Kidney (tissue), 14 donors: ENCODE results near the gene ATG3. TPM values are rescaled to one million over a fixed set of nuclear protein-coding genes. Genes with fewer than 3 reads are reported as not detected.

Experiments
- DNase-seq, 5 donors: peaks; one replicate each; pipeline ENCODE4 v3.0.0-alpha.2; 2013 to 2020
- FAIRE-seq: peaks from 2 replicates; lab custom pipeline; 2012; peaks lifted over from hg19 to GRCh38; lab: Jason Lieb, UNC
- H3K27ac ChIP-seq, 2 donors: one replicate each; pipeline ENCODE4 v1.7.0; 2013; ENCODE audit warnings: low read depth in 2 of 2, low read length in 2 of 2, inconsistent platforms in 1 of 2
- H3K27me3 ChIP-seq: one replicate; pipeline ENCODE4 v1.7.1; 2013; ENCODE audit warnings: low read length, inconsistent platforms; ENCODE audit not compliant: control insufficient read depth, insufficient read depth
- H3K36me3 ChIP-seq, 3 donors: one replicate each; pipeline versions ENCODE4 v1.7.0 to v1.7.1; 2013; ENCODE audit warnings: low read length in 3 of 3, control low read depth in 1 of 3, inconsistent platforms in 1 of 3; ENCODE audit not compliant: insufficient read depth in 3 of 3, control insufficient read depth in 2 of 3
- H3K4me1 ChIP-seq, 3 donors: one replicate each; pipeline versions ENCODE4 v1.7.0 to v1.7.1; 2013; ENCODE audit warnings: low read length in 3 of 3, inconsistent platforms in 1 of 3, low read depth in 1 of 3; ENCODE audit not compliant: control insufficient read depth in 2 of 3, insufficient read depth in 2 of 3
- H3K4me3 ChIP-seq, 3 donors: one replicate each; pipeline versions ENCODE4 v1.7.0 to v1.8.1; 2013; ENCODE audit warnings: low read length in 3 of 3, control low read depth in 1 of 3, inconsistent platforms in 1 of 3
- H3K9ac ChIP-seq, 3 donors: one replicate each; pipeline versions ENCODE4 v1.7.0 to v1.7.1; 2013; ENCODE audit warnings: low read length in 3 of 3, control low read depth in 1 of 3, inconsistent platforms in 1 of 3
- H3K9me3 ChIP-seq, 3 donors: one replicate each; pipeline versions ENCODE4 v1.7.0 to v1.7.1; 2013; ENCODE audit warnings: low read length in 3 of 3, control low read depth in 1 of 3, inconsistent platforms in 1 of 3; ENCODE audit not compliant: control insufficient read depth in 2 of 3, insufficient read depth in 1 of 3
- CTCF ChIP-seq: IDR thresholded peaks from 3 replicates; pipeline ENCODE4 v1.5.1; 2012; ENCODE audit warnings: mild to moderate bottlenecking, moderate library complexity, borderline replicate concordance; ENCODE audit not compliant: insufficient read depth; ENCODE audit errors: extremely low read depth
- intact Hi-C: fragments of 100-400 bp; cut with DNase I; formaldehyde crosslinking; loops from one replicate; pipeline ENCODE4 v1.11.1; 2022
- polyA plus RNA-seq: library from polyadenylated mRNA; stranded (reverse); fragments of 350-450 nt; fragmentation: Illumina TruSeq; extraction: RNeasy Lipid Tissue Mini Kit (QIAGEN cat#74804); gene quantifications from one replicate; pipeline ENCODE4 v1.2.3, GENCODE V29; 2014; ENCODE audit warnings: low read depth, low replicate concordance; ENCODE audit not compliant: insufficient read depth
- total RNA-seq: library from RNA; stranded (reverse); fragmentation: NEBNext Ultra II Directional; extraction: Animal tissue kit (Norgen Biotek cat#: 25700); gene quantifications from one replicate; pipeline ENCODE4 v1.2.1, GENCODE V29; 2021
- donor health status: control.
- donor health status: control.
- donor health status: control.
- donor health status: control.
- donor health status: control.
- donor health status: DM: yes; HTN: yes; CAD: no.
- donor health status: Normal renal cell carcinoma (clear cell type).

The ATG3 gene
- total and polyA plus RNA-seq, 2 donors from 2014 or later: 57.0 to 62.7 TPM

GRCh38 chr3:112602217-112602838 lies 40.6 kb upstream of the ATG3 start:
- DNase-seq (no peak), FAIRE-seq (no peak)
- peaks cover 0 to 3% (median 0%) of the 10 kb centered on the region in 3 donors for H3K36me3 ChIP-seq
- no peak overlapping the region for H3K9ac ChIP-seq
- H3K4me1 ChIP-seq: no peaks in the 10 kb centered on the region
- no peaks in the 10 kb centered on the region for H3K27me3 ChIP-seq
- intact Hi-C loops: no loop called here
- H3K4me3 ChIP-seq: no peak overlapping the region
- no peak overlapping the region for H3K27ac ChIP-seq
- no peaks in the 10 kb centered on the region for H3K9me3 ChIP-seq
- no peak for TF ChIP-seq CTCF

GRCh38 chr3:112598731-112599130 lies 37.0 kb upstream of the ATG3 start:
- intact Hi-C loops: no loop called here
- Histone ChIP-seq H3K9me3 (no peaks in the 10 kb centered on the region), H3K9ac (no peak overlapping the region), H3K4me3 (no peak overlapping the region), H3K4me1 (no peaks in the 10 kb centered on the region), H3K36me3 (no peaks in the 10 kb centered on the region), H3K27ac (no peak overlapping the region), H3K27me3 (no peaks in the 10 kb centered on the region)
- DNase-seq: no peak
- no peak for FAIRE-seq
- TF ChIP-seq CTCF: no peak

GRCh38 chr3:112597945-112598344 lies 36.2 kb upstream of the ATG3 start:
- intact Hi-C loops: no loop called here

More at GRCh38 chr3:112597945-112598344, 36.2 kb upstream of the ATG3 start:
- H3K27me3 ChIP-seq: no peaks in the 10 kb centered on the region
- H3K4me3 ChIP-seq: no peak overlapping the region
- FAIRE-seq: no peak
- peaks cover 0 to 5% (median 4%) of the 10 kb centered on the region in 3 donors for H3K36me3 ChIP-seq
- H3K4me1 ChIP-seq: no peaks in the 10 kb centered on the region
- no peak overlapping the region for H3K27ac ChIP-seq
- no peak for TF ChIP-seq CTCF
- no peak overlapping the region for H3K9ac ChIP-seq
- DNase-seq: no peak
- no peaks in the 10 kb centered on the region for H3K9me3 ChIP-seq
